Stimulated activated CD8-positive, alpha-beta memory T cell treated with anti-CD3 and anti-CD28 coated beads, Interleukin-12 subunit alpha, Interleukin-12 subunit beta, amount 100 ng/mL, for 1 hour (primary cell): Measurements from ENCODE around the gene RNF225.
"Not testable (repeated sequence)": the region's sequence is repeated elsewhere in the genome, so short reads cannot be mapped to it uniquely, and the experiment has no call there.

Experiments used
- DNase-seq: peaks from one replicate; pipeline ENCODE4 v3.0.0-alpha.2; 2020; ENCODE audit warnings: low read depth

Gene RNF225

DNA sequence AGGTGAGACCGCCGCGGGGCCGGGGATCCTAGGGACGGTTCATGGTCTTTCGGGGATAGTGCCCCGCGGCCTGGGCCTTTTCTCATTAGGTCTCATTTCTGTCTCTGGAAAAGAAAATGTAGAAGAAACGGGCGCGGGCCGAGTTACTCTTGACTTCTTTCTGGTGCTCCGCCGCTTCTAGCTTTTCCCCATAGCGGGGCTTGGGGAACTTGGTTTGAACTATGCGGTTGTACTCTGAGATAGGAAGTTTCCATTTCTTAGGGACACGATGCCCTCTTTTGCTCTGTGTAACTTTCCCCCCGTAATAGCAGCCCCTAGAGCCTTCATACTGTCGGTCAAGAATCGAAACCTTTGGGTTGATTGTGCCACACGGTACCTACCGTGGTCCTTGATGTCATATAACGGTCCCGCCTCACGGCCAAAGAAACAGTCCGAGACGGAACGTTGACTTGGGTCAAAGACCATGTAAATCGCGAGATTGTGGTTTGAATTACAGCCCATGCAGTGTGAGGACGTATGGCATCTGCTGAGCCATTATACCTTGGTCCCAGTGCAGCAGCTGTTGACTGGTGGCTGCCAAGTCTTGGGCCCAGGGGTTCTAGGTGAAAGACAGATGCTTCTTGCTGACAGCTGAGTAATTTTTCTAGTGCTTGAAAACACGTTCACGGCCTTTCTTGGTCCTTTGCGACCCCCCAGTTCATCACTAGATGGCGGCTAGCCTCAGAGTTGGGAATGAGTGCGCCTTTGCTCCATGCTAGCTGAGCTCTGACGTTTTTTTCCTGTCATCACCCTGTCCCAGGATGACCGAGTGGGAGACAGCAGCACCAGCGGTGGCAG lies 7.9 kb upstream of the RNF225 start:
- DNase-seq, result no peak

DNA sequence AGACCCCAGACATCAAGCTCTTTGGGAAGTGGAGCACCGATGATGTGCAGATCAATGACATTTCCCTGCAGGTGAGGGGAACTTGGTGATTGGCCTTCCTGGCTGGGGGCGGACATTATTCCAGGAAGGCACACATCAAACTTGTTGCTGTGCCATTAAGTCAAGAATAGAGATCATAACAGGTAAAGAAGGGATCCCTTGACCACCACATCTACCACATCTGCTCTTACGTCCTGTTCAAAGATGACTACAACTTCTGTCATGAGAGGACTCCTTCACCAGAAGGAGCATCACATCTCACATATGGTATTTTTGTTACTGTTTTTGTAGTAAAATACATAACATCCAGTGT lies 7.3 kb upstream of the RNF225 start:
- no peak for DNase-seq

DNA sequence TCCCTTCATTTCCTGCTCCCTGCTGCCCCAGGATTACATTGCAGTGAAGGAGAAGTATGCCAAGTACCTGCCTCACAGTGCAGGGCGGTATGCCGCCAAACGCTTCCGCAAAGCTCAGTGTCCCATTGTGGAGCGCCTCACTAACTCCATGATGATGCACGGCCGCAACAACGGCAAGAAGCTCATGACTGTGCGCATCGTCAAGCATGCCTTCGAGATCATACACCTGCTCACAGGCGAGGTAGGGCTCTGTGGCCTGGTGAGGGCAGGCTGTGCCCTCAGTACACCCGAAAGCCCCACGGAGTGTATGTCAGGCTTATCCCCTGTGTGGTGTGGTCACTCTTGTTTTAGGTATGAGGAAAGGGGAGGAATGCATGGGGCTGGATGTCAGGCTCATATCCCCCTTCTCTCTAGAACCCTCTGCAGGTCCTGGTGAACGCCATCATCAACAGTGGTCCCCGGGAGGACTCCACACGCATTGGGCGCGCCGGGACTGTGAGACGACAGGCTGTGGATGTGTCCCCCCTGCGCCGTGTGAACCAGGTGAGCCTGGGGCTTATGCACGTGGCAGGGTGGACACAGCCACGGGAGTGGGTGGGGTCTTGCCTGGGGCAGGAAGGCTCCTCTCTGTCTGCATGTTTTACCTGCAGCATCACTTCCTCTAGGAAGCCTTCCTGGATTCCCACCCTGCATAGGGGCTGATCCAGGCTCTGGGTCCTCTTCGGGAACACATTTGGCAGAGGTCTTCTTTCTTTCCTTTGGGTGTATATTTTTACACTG lies 2.3 kb upstream of the RNF225 start:
- DNase-seq, result no peak

DNA sequence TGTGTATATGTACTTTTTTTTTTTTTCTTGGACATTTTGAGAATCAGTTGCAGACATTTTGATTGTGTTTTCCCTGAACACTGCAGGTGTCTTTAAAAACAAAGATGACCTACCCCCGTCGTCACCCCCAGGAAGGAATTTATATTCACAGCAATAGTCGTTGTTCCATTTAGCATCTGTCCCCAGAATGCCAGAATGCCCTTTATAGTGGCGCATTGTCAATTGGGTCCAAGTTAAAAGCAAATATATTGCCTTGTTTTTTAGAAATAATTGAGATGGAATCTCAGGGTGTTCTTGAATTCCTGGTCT lies 1.8 kb upstream of the RNF225 start:
- DNase-seq, result no peak

DNA sequence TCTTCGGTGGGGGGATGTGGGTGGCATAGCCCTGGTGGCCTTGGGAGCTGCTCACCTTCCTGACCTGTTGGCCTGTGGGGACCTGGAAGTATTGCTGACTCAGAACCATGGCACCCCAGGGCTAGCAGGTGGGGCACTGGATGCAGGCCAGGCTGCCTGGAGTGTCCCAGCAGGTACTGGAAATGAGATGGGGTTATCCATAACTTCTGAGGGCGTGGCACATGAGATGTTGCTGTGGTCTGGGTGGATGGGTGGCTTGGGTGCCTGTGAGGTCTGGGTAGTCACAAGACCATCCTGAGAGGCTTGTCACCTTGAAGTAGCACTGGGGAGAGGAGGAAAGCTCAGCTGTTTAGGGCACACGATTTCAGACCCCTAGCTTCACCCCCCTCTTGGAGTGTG lies 636 bp upstream of the RNF225 start:
- no peak for DNase-seq

DNA sequence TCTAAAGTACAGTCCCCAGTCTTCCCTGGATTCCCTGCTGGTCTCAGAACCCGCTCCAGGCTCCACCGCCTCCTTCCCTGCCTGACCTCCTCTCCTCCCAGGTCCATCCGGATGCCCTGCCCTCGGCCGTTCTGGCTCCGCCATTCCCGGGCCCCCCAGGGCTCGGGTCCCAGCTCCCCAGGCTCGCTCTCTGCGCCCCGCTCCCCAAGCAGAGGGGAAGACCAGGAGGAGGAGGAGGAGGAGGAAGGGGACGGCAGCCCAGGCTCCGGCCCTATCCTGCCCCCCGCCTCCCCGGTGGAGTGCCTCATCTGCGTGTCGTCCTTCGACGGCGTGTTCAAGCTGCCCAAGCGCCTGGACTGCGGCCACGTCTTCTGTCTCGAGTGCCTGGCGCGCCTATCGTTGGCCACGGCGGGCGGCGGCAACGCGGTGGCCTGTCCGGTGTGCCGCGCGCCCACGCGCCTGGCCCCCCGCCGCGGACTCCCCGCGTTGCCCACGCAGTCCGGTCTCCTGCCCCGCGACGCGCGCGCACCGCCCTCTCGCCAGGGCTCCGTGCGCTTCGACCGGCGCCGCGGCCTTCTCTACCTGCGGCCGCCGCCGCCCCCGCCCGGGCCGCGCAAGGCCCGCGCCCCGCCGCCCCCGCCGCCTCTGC lies 647 bp downstream of the RNF225 start:
- no peak for DNase-seq

DNA sequence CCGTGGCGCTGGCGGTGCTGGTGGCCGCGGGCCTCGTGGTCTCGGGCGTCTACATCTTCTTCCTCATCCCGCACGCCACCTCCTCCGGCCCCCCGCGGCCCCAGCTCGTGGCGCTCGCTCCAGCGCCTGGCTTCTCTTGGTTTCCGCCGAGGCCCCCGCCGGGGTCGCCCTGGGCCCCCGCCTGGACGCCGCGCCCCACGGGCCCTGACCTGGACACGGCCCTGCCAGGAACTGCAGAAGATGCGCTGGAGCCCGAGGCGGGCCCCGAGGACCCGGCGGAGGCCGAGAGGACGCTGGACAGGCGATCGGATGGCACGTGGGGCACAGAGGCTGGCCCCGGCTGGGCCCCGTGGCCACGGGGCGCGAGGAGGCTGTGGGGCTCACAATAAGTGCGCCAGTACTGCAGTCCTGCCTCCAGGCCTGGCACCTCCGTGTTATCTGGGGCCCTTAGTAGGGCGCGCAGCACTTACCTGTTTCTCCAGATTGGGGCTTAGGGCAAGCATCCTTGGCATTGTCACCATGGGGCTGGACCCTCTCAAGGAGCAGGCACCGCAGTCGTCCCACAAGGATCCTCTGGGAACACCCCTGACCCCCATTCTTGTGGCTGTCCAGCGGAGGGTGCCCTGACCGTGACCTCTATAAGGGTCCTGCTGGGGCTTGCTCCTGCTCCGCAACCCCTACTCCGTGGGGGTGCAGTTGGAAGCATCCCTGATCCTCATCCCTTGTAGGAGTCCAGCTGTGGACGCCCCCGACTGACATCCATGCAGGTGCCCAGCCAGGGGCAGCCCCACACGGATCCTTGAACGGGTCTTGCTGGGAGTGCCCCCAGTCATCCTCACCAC lies 1.5 kb downstream of the RNF225 start:
- no peak for DNase-seq

DNA sequence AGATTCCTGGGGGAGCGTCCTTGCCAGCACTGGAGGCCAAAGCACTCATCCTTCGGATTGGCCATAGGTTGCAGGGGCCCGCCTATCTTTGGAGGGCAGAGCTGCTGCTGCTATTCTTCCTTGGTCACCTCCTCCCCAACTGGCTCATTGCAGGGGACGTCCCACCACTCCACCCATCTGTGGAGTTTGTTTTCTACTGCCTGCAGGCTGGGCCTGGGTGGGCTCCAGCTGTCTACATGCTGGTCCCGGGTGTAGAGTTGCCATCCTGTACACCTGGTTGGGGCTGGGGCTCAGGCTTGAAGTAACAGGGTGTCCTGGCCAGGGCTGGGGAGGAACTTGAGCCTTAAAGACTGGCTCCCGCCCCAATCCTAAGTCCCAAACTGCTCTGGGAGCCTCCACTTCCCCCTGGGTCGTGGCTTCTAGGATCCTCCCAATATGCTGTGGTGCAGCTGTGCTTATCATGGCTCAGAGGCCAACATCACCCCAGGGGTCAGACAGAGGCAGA lies 2.1 kb downstream of the RNF225 start:
- no peak for DNase-seq

DNA sequence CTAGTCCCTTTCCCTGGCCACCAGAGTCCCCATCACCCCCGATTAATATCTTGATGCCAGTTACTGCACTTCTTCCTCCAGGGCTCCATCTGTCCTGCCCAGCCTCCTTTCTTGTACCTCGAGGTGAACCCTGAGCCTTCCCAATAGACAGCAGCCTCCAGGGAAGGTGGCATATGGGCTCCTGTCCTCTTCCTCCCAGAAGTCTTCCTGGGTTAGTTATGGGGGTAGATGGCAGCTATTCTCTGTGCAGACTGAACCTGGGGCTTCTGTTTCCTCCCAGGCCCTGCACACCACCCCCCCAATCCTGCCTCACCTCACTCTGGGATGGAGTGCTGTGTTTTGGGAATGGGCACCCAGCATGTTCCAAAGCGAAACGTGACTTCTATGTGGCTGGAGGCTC lies 2.6 kb downstream of the RNF225 start:
- no peak for DNase-seq

DNA sequence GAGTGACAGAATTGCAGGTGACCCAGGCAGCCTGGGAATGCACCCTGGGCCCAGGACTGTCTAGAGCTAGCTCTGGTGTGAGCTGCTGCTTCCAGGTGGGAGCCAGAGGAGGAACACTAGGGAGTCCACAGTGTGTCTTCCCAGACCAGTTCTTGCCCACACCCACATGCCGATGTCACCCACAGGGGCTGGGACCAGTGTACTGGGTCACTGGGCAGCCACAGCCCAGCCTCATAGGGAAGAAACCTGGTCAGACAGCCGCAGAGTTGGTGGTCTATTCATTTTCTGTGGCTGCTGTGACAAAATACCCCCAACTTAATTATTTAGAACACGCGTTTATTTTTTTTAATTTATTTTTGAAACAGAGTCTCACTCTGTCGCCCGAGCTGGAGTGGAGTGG lies 3.1 kb downstream of the RNF225 start:
- no peak for DNase-seq

DNA sequence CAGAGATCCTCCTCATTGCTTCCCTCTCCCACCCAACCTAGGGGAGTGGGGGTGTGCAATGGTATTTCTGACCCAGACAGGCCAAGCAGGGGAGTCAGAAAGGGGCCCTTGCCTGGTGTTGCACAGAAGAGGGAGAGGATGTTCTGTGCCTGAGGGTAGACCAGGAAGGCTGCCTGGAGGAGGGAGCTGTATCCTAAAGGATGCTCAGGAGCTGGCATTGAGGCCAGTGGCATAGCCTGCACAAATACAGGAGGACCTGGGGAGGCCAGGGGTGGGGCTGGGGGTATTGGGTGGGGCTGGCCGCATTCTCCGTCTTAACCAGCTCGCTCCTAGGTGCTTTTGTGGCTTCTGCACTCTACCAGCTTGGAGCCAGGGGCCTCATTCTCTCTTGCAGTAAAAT lies 4.4 kb downstream of the RNF225 start:
- DNase-seq, result no peak

DNA sequence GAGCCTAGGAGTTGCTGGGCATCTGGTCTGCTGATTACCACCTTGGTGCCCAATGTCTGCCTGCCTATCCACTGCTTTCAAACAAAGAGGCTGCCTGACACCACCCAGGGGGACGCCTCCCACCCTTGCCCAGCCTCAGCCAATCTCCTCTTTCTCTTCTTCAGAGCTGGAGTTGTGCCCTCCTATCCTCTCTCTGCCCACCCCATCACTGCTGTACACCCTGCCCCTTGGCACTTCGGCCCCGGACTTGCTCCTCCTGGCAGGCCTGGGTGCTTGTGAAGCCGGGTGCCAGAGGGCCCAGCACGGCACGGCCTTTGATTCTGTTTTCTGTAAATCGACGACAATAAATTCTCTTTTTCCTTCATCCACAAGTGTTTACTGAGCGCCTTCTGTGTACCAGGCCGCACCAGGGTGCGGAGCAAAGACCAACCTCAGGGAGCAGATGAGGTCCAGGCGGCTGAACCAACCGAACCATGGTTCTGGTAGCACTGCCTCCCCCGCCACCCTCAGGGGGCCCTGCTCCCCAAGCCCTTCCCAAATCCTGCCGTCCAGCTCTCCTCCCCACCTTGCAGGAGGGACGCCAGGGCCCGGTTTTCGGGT lies 5.0 kb downstream of the RNF225 start:
- no peak for DNase-seq

DNA sequence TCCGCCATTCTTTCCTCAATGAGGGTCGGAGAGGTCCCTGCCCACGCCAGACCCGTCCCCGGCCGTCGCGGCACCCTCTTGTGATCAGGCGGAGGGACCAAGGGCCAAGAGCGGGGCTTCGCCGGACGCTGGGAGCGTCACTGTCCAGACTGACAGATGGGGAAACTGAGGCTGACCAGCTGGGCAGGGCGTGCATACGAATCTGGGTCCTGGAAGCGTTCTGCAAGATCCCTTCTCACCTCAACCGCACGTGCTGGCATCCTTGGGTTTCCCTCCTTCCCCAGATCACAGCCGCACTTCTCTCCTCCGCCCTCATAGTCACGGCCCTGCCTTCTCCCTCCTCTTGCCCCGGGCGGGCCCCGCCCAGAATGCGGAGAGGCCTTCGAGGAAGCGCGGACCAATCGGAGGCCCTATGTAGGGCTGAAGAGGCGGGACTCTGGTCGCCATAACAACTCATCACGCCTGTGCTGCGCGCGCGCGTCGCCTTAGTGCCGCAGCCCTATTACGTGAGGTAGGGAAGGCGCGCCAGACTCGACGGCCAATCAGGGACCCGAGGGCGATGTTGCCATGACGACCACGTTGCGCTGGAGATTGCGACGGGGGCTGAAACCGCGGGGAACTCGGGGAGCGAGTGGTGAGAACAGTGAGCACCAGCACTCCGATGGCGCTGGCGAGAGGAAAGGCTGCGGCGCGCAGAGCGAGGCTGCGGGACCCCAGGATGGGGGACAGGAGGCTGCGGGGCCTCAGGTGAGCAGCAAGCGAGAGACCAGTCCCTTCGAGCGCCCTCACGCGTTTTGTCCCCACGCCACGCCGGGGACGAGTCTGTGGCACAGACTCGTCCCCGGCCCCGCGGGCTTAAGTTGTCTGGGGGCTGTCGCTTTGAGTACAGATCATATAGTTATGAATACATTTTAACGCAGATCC lies 5.7 kb downstream of the RNF225 start:
- peak; percentile 99 for DNase-seq

DNA sequence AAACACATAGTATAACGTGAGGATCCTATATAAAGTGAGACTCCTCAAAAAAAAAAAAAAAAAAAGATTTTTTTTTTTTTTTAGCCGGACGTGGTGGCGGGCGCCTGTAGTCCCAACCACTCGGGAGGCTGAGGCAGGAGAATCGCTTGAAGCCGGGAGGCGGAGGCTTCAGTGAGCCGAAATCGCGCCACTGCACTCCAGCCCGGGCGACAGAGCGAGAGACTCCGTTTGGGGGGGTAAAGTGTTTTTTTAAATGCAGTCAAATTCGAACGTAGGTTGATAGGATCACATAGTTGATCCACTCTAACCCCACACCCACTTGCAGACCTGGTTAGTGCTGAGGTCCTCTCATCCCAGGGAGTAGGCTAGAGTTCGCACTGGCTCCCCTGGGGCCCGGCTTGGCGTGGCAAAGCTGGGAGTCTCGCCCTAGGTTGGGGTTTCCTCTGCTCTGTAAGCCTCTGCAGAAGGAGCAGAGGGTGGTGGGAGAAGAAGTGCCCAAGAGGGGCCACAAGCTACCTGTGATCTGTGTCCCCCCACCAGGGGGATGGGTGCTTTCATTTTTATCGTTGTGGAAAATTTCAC lies 6.5 kb downstream of the RNF225 start:
- no peak for DNase-seq

DNA sequence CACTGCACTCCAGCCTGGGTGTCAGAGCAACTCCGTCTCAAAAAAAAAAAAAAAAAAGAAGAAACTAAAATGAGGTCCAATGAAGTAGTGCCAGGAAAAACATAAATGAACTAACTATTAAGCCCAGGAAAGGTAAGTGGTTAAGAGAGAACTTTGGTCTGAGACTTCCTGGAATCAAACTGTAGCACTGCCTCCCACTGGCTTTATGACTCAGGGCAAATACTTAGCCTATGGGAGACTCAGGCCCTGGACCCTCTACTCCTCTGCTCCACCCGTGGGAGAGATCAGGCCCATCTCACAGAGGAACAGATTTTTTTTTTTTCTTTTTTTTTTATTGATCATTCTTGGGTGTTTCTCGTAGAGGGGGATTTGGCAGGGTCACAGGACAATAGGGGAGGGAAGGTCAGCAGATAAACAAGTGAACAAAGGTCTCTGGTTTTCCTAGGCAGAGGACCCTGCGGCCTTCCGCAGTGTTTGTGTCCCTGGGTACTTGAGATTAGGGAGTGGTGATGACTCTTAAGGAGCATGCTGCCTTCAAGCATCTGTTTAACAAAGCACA lies 8.5 kb downstream of the RNF225 start:
- DNase-seq, result not testable (repeated sequence)

DNA sequence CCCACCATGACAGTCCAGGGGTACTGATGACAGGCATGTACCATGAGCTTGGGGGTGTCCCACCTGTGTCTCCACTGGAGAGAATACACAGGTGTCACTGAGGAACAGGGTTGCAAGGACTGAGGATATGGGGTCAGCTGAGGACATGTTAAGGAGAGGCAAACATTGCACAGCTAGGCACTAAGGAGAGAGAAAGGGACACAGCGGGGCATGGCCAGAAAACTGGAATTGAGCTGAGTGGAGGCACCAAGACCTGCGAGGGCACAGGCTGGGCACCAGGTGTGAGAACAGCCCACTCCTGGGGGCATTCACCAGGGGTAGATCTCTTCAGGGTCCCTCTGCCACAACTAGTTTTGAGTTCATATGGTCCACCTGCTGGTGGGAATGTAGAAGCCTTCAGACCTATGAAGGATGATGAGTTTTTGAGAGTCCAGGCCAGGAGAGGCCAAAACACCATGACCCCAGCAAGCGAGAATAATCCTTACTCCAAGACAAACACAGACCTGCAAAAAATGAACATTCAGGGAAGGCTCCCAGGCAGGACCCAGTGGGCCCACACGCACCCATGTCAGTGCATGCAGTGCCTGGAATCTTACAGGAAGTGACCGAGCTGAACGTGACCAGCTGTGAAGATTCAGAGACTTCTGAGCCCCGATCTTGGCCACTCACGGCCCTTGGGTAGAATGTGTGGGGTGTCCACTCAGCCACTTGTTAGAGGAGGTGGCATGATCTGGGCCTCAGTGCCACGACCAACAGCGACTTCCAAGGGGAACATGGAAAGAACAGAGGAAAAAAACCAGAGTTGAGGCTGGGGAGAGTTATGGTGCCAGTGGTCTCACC lies 11.6 kb downstream of the RNF225 start:
- no peak for DNase-seq

DNA sequence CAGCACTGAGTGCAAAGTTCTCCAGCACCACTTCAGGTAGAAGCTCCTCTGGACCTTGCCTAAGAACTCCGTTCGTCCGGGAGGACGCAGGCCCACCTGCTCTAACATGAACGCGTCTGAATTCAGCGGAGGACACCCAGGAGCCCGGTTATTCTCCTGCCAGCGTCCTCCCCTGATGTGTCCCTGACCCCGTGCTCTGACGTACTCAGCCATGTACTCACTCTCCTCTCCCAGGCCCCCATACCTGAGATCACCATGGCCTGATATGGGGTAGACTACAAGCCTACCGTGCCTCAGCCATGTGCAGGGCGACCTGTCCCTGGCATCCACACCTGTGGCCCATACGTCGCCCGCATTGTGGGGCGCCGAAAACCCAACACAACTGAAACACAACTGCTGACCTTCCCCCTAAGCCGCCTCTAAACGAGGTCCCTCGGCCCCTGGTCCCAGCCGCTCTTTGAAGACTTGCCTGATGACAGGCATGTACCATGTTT lies 12.2 kb downstream of the RNF225 start:
- no peak for DNase-seq

DNA sequence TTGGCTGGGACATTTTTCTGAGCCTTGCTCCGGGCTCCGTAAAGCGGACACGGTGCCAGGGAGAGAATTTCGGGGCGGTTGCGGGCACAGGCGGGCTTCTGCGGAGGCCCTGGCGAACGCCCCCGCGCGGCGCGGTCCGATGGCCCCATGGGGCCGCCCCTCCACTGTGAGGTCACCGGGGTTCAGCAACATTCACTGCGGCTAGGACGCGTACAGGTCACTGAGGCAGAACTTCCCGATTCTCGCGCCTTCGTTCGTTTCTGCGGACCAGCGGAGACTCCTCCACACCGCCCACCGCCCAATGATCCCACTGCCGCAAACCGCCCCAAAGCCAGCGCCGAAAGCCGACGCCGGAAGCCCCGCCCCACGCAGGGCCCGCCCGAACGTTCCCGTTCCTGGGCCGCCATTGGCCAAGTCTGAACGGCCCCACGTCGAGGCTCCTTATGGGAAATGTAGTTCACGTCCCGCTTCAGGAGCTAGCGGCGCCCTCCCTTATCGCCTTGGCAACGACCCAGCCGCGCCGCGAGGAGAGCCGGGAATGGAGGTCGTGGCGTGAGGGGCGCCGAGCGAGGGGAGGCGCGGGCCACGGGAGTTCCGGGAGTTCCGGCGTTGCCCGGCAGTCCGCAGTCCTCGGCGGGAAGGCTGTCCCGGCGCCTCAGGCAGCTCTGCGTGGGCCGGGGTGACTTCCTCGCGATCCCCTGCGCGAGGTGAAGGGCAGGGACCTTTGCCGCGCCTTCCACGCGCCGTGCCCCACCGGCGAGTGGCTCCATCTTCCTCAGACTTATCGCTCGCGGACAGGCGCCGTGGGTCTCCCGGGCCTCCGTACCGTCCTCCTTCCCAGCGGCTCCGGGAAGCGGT lies 12.9 kb downstream of the RNF225 start, which contains the start of gene ZNF584:
Gene ZNF584, plus strand, starts transcription at position 498 of the 858 bp plus-strand sequence. CDS start 499 bp downstream, outside the sequence.
- peak; percentile 88 for DNase-seq
